Measurements from ENCODE around the gene TPRG1. TPM values are rescaled to one million over a fixed set of nuclear protein-coding genes. Genes with fewer than 3 reads are reported as not detected.

The TPRG1 gene
- total and polyA plus RNA-seq, 9 of the 15 experiments (the other 6 are each of a cell fraction or from before 2014, with no cell fraction given), result 0.01 TPM; not detected in 8

GRCh38 chr3:189143771-189144170, 28.0 kb upstream of the TPRG1 start:
- H3K4me1 ChIP-seq (replicated peaks in 1 of 2; ENCODE audit: control insufficient read depth in 2 of 2, insufficient read depth in 2 of 2, low read length in 2 of 2), result no peaks in the 10 kb centered on the region
- DNase-seq (ENCODE audit: extremely low read depth in 1 of 4, low spot score in 3 of 4) (no peak), FAIRE-seq (no peak), ATAC-seq (no peak)
- H4K20me1 ChIP-seq (replicated peaks; ENCODE audit: control insufficient read depth, insufficient read depth, low read length), result no peaks in the 10 kb centered on the region
- H3K9ac ChIP-seq (ENCODE audit: insufficient read depth in 1 of 2, low read depth in 2 of 2, low read length in 2 of 2), result no peak overlapping the region
- no peaks in the 10 kb centered on the region for H3K36me3 ChIP-seq (ENCODE audit: control insufficient read depth, insufficient read depth, low read length)
- WGBS (ENCODE audit: insufficient coverage, low coverage, missing lambda C conversion rate), result 5% methylated on average over 3 of the region's 3 CpGs
- intact Hi-C loops (cut with micrococcal nuclease) (no loop called here), in situ Hi-C loops (cut with MboI) (loop anchor here (25.0 kb wide), 1 partner anchor 1406 kb away; the partner anchor contains the start of gene BCL6)
- H3K9me3 ChIP-seq (replicated peaks; ENCODE audit: control insufficient read depth, insufficient read depth, low read depth, low read length), result no peaks in the 10 kb centered on the region
- ChIA-PET CTCF (ENCODE audit: low intra/inter-chr PET ratio) (no interaction called here), POLR2A (no interaction called here)
- H3K79me2 ChIP-seq (ENCODE audit: control insufficient read depth, insufficient read depth, low read length), result no peaks in the 10 kb centered on the region
- no TSS peak for BruUV-seq (replicated peaks)
- H3K9me1 ChIP-seq (ENCODE audit: control insufficient read depth, insufficient read depth, low read length), result no peaks in the 10 kb centered on the region
- no peak overlapping the region for H3K27ac ChIP-seq (ENCODE audit: extremely low read depth, low read depth, low read length)
- H3K4me2 ChIP-seq (ENCODE audit: insufficient read depth, low read length), result no peak overlapping the region
- no peak for TF ChIP-seq BCL6 (CRISPR knock-in tag; IDR thresholded peaks at IDR 0.05)
- TF ChIP-seq ZNF133 (CRISPR knock-in tag; IDR thresholded peaks at IDR 0.05), result no peak
- no peak for TF ChIP-seq ZNF431 (CRISPR knock-in tag; IDR thresholded peaks at IDR 0.05)
- no peak for TF ChIP-seq MXD1 (CRISPR knock-in tag; IDR thresholded peaks at IDR 0.05; ENCODE audit: borderline replicate concordance, poor library complexity, severe bottlenecking)
- no peak for TF ChIP-seq E2F5 (CRISPR knock-in tag; IDR thresholded peaks at IDR 0.05)
- no peak for TF ChIP-seq E2F1 (CRISPR knock-in tag; IDR thresholded peaks at IDR 0.05)
- no peak for TF ChIP-seq CEBPG (CRISPR knock-in tag; IDR thresholded peaks at IDR 0.05)
- TF ChIP-seq CEBPG (tag; conservative IDR thresholded peaks at IDR 0.05 in 1 of 2, IDR thresholded peaks at IDR 0.05 in 1 of 2), result no peak
- TF ChIP-seq PBX2 (CRISPR knock-in tag; IDR thresholded peaks at IDR 0.05; ENCODE audit: low read depth), result no peak
- no peak for TF ChIP-seq PBX2 (tag; conservative IDR thresholded peaks at IDR 0.05; ENCODE audit: low read depth)
- TF ChIP-seq ZNF639 (CRISPR knock-in tag; conservative IDR thresholded peaks at IDR 0.05 in 1 of 2, IDR thresholded peaks at IDR 0.05 in 1 of 2), result no peak
- no peak overlapping the region for H3K4me3 ChIP-seq
- no peak overlapping the region for H2AFZ ChIP-seq (ENCODE audit: low read depth, low read length)
- no peaks in the 10 kb centered on the region for H3K27me3 ChIP-seq (ENCODE audit: control insufficient read depth in 2 of 2, insufficient read depth in 2 of 2, low read length in 2 of 2)

All from K562 (cell line).